Dermis microvascular lymphatic vessel endothelial cell (primary cell): Measurements from ENCODE around the gene HTT. TPM values are rescaled to one million over a fixed set of nuclear protein-coding genes. Genes with fewer than 3 reads are reported as not detected.
A peak's percentile ranks its signal among the peaks of the same experiment; 100 is the strongest.
"Not testable (repeated sequence)": the region's sequence is repeated elsewhere in the genome, so short reads cannot be mapped to it uniquely, and the experiment has no call there.

Source experiments
- DNase-seq, 2 donors: peaks; one replicate each; pipeline versions ENCODE4 v3.0.0 to v3.0.0-alpha.2; 2010; ENCODE audit warnings: low read depth in 2 of 2
- total RNA-seq: library from RNA; depleted of rRNA; stranded (reverse); fragments of >200 nt; gene quantifications from 2 replicates; pipeline ENCODE4 v1.2.1, GENCODE V29; 2014

The HTT gene
- total RNA-seq, 1 donor from 2014 or later = 26.2 TPM

DNA sequence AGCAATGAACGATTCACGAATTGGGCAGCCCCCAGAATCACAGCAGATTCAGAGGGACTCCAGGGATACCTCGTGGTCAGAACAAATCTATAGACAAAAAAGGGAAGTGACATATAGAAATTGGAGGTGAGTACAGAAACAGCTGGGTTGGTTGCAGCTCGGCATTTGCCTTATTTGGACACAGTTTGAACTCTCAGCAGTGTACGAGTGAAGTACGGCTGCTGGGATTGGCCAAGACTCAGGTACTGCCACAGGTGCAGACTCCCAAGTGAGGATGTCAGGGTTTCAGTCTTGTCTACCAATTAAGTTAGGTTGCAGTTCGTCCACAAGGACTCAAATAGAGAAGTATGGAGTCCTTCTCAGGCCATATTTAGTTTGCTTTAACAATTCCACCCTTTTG is 28.3 kb upstream of the HTT start:
- DNase-seq = no peak

DNA sequence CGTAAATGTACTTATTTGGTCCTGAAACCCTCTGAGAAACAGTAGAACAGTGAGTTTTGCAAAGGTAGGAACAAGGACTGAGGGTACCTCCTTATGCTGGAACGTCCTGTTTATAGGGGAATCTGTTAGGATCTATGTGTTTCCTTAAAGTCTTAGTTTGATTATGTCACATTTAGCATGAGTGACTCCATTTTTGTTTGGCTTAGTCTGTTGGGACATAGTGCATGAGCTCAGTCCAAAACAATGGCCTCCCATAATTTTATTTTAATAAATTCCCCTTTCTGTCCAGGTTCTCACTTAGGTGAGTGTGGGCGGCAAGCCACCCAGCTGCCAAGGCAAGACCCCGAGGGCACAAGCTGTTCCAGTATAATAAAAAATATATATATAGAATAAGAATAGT is 27.9 kb upstream of the HTT start:
- DNase-seq = no peak

- DNase-seq = peak; percentile 27 to 63
Measured at GRCh38 chr4:3047464-3048286, 26.8 kb upstream of the HTT start.

DNA sequence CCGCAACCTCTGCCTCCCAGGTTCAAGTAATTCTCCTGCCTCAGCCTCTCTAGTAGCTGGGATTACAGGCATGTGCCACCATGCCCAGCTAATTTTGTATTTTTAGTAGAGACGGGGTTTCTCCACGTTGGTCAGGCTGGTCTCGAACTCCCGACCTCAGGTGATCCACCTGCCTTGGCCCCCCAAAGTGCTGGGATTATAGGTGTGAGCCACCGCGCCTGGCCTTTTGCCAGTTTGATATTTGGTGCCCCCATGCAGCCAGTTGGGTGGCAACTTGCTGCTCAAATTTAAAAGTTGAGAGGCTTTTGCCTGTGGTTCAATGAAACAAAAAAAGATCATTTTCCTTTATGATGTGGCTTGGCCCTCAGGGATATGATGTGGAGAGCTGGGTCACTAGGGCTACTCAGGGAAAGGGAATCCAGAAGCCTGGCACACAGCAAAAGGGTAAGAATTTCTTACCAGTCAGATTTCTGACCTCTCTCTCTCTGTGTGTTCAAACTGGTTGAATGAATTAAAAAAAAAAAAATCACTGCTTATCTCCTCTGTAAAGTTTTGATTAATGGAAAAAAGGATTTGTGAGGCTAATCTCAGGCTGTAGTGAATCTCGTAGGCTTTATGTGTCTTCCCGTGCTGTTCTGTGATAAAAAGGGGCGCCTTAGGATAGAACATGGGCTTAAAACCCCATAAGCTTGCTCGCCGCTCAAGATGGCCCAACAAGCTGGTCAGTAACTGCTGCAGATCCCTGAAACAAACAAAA is 23.2 kb upstream of the HTT start:
- not testable (repeated sequence) for DNase-seq

DNA sequence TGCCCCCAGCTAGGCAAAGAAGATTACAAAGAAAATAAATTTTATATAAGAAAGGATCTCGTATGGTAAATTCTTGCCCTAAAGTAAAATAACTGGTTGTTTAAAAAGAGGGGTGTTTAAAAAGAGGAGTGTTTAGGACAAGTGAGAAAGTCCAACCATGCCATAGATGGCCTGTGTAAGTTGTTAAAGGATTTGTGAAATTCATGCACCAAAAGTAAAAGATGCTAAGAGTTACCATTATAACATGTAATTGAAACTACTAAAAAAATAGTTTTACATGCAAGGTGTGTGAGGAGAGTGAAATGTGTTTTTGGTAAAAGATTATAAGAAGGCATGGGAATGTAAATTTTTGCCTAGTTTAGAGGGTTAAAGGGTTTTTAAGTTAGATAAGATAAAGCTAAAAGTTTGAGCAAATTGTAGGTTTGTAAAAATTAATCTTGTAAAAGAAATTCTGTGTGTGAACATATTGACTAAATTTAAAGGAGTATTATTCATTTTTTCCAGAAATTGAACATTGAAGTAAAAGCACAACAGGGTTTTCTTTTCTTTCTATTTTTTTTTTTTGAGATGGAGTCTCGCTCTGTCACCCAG is 20.2 kb upstream of the HTT start:
- no peak for DNase-seq

GRCh38 chr4:3059943-3060342 is 14.5 kb upstream of the HTT start:
- no peak for DNase-seq

- no peak for DNase-seq
Measured at GRCh38 chr4:3060946-3061345, 13.5 kb upstream of the HTT start.

DNA sequence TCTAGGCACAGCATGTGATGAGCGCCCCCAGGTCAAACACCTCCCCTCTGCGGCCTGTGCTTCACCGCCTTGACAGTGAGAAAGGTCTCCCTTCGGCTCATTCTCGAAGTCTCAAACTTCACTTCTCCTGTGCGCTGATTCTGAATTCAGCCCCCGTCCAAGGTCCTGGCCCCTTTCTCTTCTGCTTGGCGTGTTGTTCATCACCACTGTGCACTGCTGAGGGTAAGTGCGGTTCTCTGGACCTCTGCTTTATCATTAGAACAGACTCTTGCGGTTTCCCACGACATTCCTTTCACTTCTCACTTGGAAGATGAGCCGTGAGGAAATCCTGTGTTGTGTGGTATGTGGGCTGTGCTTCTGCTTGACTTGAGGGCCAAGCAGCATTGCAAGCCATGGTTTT is 12.0 kb upstream of the HTT start:
- no peak for DNase-seq

DNA sequence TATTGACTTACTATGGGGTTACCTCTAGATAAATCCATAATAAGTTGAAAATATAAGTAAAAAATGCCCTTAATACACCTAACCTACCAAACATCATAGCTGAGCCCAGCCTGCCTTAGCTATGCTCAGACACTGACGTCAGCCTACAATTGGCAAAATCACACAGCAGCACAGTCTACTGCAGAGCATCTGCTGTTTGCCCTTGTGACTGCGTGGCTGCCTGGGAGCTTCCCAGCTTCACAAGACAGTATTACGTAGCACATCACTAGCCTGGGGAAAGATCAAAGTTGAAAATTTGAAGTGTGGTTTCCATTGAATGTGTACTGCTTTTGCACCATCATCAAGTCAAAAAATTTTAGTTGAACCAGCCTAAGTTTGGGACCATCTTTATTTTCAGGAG is 8.9 kb upstream of the HTT start:
- DNase-seq = no peak

DNA sequence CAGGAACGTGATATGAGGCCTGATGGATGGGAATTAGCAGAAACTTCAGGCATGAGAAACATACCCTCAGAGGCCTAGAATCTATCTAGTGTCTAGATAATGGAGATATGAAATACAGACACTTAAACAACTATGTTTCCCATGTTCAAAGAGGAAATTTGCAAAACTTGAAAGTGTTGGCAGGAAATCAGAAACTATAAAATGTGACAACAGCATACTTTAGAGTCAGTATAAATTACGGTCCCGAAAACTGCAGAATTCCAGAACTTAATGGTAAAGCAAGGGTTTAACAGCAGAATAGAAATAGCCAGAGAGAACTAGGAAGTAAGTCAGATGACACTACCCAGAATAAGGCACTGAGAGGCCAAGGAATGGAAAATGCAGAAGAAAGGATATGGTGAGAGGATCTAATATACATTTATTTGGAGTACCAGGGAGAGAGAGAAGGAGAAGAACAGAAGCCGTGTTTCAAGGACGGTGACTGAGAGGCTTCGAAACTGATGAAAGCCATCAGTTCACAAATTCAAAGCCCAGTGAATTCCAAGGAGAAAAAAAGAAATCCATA is 7.6 kb upstream of the HTT start:
- no peak for DNase-seq

GRCh38 chr4:3067473-3068001 is 6.9 kb upstream of the HTT start:
- no peak for DNase-seq

GRCh38 chr4:3069661-3070199 is 4.8 kb upstream of the HTT start:
- DNase-seq = no peak

GRCh38 chr4:3070709-3071500 is 3.6 kb upstream of the HTT start:
- no peak for DNase-seq

GRCh38 chr4:3071811-3072210 is 2.7 kb upstream of the HTT start:
- no peak for DNase-seq

DNA sequence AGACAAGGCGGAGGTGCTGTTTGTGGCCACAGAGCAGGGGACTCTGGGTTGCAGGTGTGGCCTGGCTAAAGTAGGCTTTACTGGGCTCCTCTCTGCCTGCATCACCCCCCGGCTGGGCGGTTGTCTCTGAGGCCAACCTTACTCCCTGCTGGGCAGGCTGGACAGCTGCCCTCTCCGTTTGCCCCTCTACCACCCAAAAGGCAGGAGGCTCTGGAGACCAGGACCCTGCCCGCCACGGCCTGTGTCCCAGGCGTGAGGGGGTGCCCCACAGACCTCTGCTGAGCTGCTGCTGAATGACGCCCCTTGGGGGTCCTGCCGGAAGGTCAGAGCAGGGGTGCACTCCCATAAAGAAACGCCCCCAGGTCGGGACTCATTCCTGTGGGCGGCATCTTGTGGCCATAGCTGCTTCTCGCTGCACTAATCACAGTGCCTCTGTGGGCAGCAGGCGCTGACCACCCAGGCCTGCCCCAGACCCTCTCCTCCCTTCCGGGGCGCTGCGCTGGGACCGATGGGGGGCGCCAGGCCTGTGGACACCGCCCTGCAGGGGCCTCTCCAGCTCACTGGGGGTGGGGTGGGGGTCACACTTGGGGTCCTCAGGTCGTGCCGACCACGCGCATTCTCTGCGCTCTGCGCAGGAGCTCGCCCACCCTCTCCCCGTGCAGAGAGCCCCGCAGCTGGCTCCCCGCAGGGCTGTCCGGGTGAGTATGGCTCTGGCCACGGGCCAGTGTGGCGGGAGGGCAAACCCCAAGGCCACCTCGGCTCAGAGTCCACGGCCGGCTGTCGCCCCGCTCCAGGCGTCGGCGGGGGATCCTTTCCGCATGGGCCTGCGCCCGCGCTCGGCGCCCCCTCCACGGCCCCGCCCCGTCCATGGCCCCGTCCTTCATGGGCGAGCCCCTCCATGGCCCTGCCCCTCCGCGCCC is 1.1 kb upstream of the HTT start:
- peak in 1 of 2 donors; percentile 2 for DNase-seq

DNA sequence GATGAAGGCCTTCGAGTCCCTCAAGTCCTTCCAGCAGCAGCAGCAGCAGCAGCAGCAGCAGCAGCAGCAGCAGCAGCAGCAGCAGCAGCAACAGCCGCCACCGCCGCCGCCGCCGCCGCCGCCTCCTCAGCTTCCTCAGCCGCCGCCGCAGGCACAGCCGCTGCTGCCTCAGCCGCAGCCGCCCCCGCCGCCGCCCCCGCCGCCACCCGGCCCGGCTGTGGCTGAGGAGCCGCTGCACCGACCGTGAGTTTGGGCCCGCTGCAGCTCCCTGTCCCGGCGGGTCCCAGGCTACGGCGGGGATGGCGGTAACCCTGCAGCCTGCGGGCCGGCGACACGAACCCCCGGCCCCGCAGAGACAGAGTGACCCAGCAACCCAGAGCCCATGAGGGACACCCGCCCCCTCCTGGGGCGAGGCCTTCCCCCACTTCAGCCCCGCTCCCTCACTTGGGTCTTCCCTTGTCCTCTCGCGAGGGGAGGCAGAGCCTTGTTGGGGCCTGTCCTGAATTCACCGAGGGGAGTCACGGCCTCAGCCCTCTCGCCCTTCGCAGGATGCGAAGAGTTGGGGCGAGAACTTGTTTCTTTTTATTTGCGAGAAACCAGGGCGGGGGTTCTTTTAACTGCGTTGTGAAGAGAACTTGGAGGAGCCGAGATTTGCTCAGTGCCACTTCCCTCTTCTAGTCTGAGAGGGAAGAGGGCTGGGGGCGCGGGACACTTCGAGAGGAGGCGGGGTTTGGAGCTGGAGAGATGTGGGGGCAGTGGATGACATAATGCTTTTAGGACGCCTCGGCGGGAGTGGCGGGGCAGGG is 568 bp downstream of the HTT start:
- DNase-seq = peak in 1 of 2 donors; percentile 87

GRCh38 chr4:3075652-3075981 is 1.1 kb downstream of the HTT start:
- DNase-seq = no peak

- no peak for DNase-seq
Measured at GRCh38 chr4:3077796-3078195, 3.3 kb downstream of the HTT start.

DNA sequence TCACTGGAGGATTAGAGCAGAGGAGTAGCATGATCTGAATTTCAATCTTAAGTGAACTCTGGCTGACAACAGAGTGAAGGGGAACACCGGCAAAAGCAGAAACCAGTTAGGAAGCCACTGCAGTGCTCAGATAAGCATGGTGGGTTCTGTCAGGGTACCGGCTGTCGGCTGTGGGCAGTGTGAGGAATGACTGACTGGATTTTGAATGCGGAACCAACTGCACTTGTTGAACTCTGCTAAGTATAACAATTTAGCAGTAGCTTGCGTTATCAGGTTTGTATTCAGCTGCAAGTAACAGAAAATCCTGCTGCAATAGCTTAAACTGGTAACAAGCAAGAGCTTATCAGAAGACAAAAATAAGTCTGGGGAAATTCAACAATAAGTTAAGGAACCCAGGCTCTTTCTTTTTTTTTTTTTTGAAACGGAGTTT is 5.2 kb downstream of the HTT start:
- DNase-seq = no peak
